Liver (tissue), 9 donors: ENCODE measurements around the gene SNCB. TPM values are rescaled to one million over a fixed set of nuclear protein-coding genes. Genes with fewer than 3 reads are reported as not detected.

Experiments
- DNase-seq: peaks from one replicate; pipeline ENCODE4 v3.0.0-alpha.2; 2017; ENCODE audit warnings: low spot score
- H3K27ac ChIP-seq, 2 donors: one replicate each; pipeline ENCODE4 v1.7.0; 2013; ENCODE audit warnings: inconsistent platforms in 2 of 2, low read length in 2 of 2, control low read depth in 1 of 2, low read depth in 1 of 2, mild to moderate bottlenecking in 1 of 2
- H3K27me3 ChIP-seq, 4 donors: one replicate each; pipeline versions ENCODE4 v1.6.1 to v1.7.0; 2013; ENCODE audit warnings: low read length in 3 of 4, inconsistent platforms in 1 of 4, mild to moderate bottlenecking in 1 of 4, moderate library complexity in 1 of 4; ENCODE audit not compliant: control insufficient read depth in 4 of 4, insufficient read depth in 4 of 4
- H3K36me3 ChIP-seq, 4 donors: one replicate each; pipeline versions ENCODE4 v1.6.1 to v1.7.0; 2013; ENCODE audit warnings: low read length in 3 of 4, mild to moderate bottlenecking in 3 of 4, low read depth in 1 of 4, moderate library complexity in 1 of 4; ENCODE audit not compliant: control insufficient read depth in 4 of 4, insufficient read depth in 3 of 4
- H3K4me1 ChIP-seq, 4 donors: one replicate each; pipeline versions ENCODE4 v1.6.1 to v1.7.0; 2013; ENCODE audit warnings: low read length in 3 of 4, mild to moderate bottlenecking in 3 of 4, moderate library complexity in 1 of 4; ENCODE audit not compliant: control insufficient read depth in 4 of 4, insufficient read depth in 4 of 4
- H3K4me3 ChIP-seq, 3 donors: one replicate each; pipeline versions ENCODE4 v1.6.1 to v1.7.0; 2013; ENCODE audit warnings: low read length in 3 of 3, control low read depth in 1 of 3, low read depth in 1 of 3, mild to moderate bottlenecking in 1 of 3
- H3K9ac ChIP-seq, 2 donors: one replicate each; pipeline ENCODE4 v1.7.0; 2013; ENCODE audit warnings: low read length in 2 of 2, mild to moderate bottlenecking in 2 of 2, moderate library complexity in 2 of 2, control low read depth in 1 of 2, low read depth in 1 of 2
- H3K9me3 ChIP-seq, 4 donors: one replicate each; pipeline versions ENCODE4 v1.6.1 to v1.7.0; 2013; ENCODE audit warnings: low read length in 3 of 4; ENCODE audit not compliant: control insufficient read depth in 4 of 4
- EGR1 ChIP-seq, 2 donors: IDR thresholded peaks; 2 replicates each; pipeline ENCODE4 v1.6.1; 2016 to 2018; ENCODE audit warnings: antibody characterized with exemption in 2 of 2, low read depth in 2 of 2
- FOXA1 ChIP-seq: IDR thresholded peaks from 2 replicates; pipeline ENCODE4 v1.6.1; 2016; ENCODE audit warnings: antibody characterized with exemption
- FOXA2 ChIP-seq: IDR thresholded peaks from 2 replicates; pipeline ENCODE4 v1.6.1; 2016; ENCODE audit warnings: antibody characterized with exemption
- HNF4A ChIP-seq, 2 donors: conservative IDR thresholded peaks; 2 replicates each; pipeline ENCODE4 v1.6.1; 2016; ENCODE audit warnings: antibody characterized with exemption in 2 of 2, mild to moderate bottlenecking in 2 of 2
- HNF4G ChIP-seq: IDR thresholded peaks from 2 replicates; pipeline ENCODE4 v1.6.1; 2016; ENCODE audit warnings: antibody characterized with exemption
- NR2F2 ChIP-seq: IDR thresholded peaks from 2 replicates; pipeline ENCODE4 v1.6.1; 2016; ENCODE audit warnings: antibody characterized with exemption
- RAD21 ChIP-seq, 2 donors: IDR thresholded peaks; 2 replicates each; pipeline ENCODE4 v1.6.1; 2016; ENCODE audit warnings: antibody characterized with exemption in 2 of 2, mild to moderate bottlenecking in 2 of 2
- RXRA ChIP-seq, 2 donors: IDR thresholded peaks; 2 replicates each; pipeline ENCODE4 v1.6.1; 2017 to 2018; ENCODE audit warnings: antibody characterized with exemption in 2 of 2, mild to moderate bottlenecking in 1 of 2
- SP1 ChIP-seq: IDR thresholded peaks from 2 replicates; pipeline ENCODE4 v1.6.1; 2018; ENCODE audit warnings: antibody characterized with exemption, mild to moderate bottlenecking
- TAF1 ChIP-seq: conservative IDR thresholded peaks from 2 replicates; pipeline ENCODE4 v1.6.1; 2016; ENCODE audit warnings: antibody characterized with exemption, mild to moderate bottlenecking
- YY1 ChIP-seq: IDR thresholded peaks from 2 replicates; pipeline ENCODE4 v1.6.1; 2016; ENCODE audit warnings: antibody characterized with exemption, mild to moderate bottlenecking
- WGBS: extraction: QIAGEN DNeasy Blood & Tissue Kit; methylation state at CpG from one replicate; pipeline ENCODE4 v1.1.7; 2013; 5-methylcytosine and 5-hydroxymethylcytosine counted together
- polyA plus RNA-seq, 2 donors: library from polyadenylated mRNA; stranded (reverse) in 1 of 2; unstranded in 1 of 2; fragments of 200-250 nt in 1 of 2; fragments of >200 nt in 1 of 2; fragmentation: Nextera tagmentation in 1 of 2; extraction: Ambion mirVana in 1 of 2; gene quantifications; one replicate each; pipeline versions ENCODE4 v1.2.1 to v1.2.3, GENCODE V29; 2013 to 2015
- total RNA-seq, 2 donors: library from RNA; depleted of rRNA; stranded (reverse); fragments of >200 nt; gene quantifications; one replicate each; pipeline ENCODE4 v1.2.3, GENCODE V29; 2014
- TF ChIP-seq, protein P1 (sequence below): IDR thresholded peaks from 2 replicates; pipeline ENCODE4 v1.6.1; 2016; ENCODE audit warnings: antibody characterized with exemption
- TF ChIP-seq, protein P2 (sequence below): fragments of 150-350 bp; IDR thresholded peaks from 2 replicates; pipeline ENCODE4 v1.5.1; 2017; ENCODE audit warnings: improper control_type of control experiment, low read depth, low read length; ENCODE audit not compliant: missing input control
- TF ChIP-seq, protein P3 (sequence below): IDR thresholded peaks from 2 replicates; pipeline ENCODE4 v1.6.1; 2016; ENCODE audit warnings: antibody characterized with exemption, mild to moderate bottlenecking
- TF ChIP-seq, protein P4 (sequence below): IDR thresholded peaks from 2 replicates; pipeline ENCODE4 v1.6.1; 2016; ENCODE audit warnings: antibody characterized with exemption
- TF ChIP-seq, protein P5 (sequence below): IDR thresholded peaks from 2 replicates; pipeline ENCODE4 v1.6.1; 2016; ENCODE audit warnings: antibody characterized with exemption
- donor health status: healthy.
- donor health status: healthy.
- donor health status: healthy.
- donor health status: healthy.
- donor health status: healthy.

SNCB gene
- total and polyA plus RNA-seq, 4 donors: not detected

DNA sequence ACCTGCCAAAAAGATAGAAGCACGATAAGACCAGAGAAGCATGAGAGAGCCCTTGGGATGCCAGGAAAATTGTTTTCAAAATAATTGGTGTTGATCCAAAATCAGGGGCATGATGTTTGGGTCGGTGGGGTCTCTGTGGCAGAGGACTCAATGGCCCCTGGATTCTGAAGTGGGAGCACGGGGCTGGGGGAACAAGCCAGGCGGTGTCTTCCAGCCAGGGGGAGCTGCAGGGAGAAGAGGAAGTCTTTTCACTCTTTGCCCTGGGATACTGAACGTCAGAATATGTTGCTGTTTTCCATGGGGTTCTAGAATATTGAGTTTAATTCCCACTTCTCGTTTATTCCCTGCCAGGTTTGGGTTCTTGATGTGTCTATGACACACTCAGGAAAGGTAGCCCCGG is 37.3 kb upstream of the SNCB start:
- DNase-seq: no peak
- Histone ChIP-seq H3K9ac (no peak overlapping the region), H3K9me3 (no peaks in the 10 kb centered on the region), H3K27me3 (peaks cover 0 to 2% (median 0%) of the 10 kb centered on the region in 4 donors), H3K36me3 (no peaks in the 10 kb centered on the region), H3K27ac (no peak overlapping the region), H3K4me3 (no peak overlapping the region), H3K4me1 (peaks cover 0 to 7% (median 5%) of the 10 kb centered on the region in 4 donors)
- TF ChIP-seq HNF4G (no peak), FOXA1 (no peak), YY1 (no peak), SP1 (no peak), NR2F2 (no peak), FOXA2 (no peak), RAD21 (IDR thresholded peaks at IDR 0.05) (no peak), HNF4A (conservative IDR thresholded peaks at IDR 0.05) (no peak), RXRA (IDR thresholded peaks at IDR 0.05) (no peak), EGR1 (IDR thresholded peaks at IDR 0.05; ENCODE audit: low read depth in 2 of 2) (no peak), TAF1 (no peak)
- TF ChIP-seq, protein P1, sequence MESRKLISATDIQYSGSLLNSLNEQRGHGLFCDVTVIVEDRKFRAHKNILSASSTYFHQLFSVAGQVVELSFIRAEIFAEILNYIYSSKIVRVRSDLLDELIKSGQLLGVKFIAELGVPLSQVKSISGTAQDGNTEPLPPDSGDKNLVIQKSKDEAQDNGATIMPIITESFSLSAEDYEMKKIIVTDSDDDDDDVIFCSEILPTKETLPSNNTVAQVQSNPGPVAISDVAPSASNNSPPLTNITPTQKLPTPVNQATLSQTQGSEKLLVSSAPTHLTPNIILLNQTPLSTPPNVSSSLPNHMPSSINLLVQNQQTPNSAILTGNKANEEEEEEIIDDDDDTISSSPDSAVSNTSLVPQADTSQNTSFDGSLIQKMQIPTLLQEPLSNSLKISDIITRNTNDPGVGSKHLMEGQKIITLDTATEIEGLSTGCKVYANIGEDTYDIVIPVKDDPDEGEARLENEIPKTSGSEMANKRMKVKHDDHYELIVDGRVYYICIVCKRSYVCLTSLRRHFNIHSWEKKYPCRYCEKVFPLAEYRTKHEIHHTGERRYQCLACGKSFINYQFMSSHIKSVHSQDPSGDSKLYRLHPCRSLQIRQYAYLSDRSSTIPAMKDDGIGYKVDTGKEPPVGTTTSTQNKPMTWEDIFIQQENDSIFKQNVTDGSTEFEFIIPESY: no peak
- TF ChIP-seq, protein P2, sequence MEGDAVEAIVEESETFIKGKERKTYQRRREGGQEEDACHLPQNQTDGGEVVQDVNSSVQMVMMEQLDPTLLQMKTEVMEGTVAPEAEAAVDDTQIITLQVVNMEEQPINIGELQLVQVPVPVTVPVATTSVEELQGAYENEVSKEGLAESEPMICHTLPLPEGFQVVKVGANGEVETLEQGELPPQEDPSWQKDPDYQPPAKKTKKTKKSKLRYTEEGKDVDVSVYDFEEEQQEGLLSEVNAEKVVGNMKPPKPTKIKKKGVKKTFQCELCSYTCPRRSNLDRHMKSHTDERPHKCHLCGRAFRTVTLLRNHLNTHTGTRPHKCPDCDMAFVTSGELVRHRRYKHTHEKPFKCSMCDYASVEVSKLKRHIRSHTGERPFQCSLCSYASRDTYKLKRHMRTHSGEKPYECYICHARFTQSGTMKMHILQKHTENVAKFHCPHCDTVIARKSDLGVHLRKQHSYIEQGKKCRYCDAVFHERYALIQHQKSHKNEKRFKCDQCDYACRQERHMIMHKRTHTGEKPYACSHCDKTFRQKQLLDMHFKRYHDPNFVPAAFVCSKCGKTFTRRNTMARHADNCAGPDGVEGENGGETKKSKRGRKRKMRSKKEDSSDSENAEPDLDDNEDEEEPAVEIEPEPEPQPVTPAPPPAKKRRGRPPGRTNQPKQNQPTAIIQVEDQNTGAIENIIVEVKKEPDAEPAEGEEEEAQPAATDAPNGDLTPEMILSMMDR: no peak
- TF ChIP-seq, protein P3, sequence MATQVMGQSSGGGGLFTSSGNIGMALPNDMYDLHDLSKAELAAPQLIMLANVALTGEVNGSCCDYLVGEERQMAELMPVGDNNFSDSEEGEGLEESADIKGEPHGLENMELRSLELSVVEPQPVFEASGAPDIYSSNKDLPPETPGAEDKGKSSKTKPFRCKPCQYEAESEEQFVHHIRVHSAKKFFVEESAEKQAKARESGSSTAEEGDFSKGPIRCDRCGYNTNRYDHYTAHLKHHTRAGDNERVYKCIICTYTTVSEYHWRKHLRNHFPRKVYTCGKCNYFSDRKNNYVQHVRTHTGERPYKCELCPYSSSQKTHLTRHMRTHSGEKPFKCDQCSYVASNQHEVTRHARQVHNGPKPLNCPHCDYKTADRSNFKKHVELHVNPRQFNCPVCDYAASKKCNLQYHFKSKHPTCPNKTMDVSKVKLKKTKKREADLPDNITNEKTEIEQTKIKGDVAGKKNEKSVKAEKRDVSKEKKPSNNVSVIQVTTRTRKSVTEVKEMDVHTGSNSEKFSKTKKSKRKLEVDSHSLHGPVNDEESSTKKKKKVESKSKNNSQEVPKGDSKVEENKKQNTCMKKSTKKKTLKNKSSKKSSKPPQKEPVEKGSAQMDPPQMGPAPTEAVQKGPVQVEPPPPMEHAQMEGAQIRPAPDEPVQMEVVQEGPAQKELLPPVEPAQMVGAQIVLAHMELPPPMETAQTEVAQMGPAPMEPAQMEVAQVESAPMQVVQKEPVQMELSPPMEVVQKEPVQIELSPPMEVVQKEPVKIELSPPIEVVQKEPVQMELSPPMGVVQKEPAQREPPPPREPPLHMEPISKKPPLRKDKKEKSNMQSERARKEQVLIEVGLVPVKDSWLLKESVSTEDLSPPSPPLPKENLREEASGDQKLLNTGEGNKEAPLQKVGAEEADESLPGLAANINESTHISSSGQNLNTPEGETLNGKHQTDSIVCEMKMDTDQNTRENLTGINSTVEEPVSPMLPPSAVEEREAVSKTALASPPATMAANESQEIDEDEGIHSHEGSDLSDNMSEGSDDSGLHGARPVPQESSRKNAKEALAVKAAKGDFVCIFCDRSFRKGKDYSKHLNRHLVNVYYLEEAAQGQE: no peak
- TF ChIP-seq, protein P4, sequence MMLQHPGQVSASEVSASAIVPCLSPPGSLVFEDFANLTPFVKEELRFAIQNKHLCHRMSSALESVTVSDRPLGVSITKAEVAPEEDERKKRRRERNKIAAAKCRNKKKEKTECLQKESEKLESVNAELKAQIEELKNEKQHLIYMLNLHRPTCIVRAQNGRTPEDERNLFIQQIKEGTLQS: no peak
- TF ChIP-seq, protein P5, sequence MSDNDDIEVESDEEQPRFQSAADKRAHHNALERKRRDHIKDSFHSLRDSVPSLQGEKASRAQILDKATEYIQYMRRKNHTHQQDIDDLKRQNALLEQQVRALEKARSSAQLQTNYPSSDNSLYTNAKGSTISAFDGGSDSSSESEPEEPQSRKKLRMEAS: no peak
- WGBS: 66% methylated on average over 7 of the region's 7 CpGs

DNA sequence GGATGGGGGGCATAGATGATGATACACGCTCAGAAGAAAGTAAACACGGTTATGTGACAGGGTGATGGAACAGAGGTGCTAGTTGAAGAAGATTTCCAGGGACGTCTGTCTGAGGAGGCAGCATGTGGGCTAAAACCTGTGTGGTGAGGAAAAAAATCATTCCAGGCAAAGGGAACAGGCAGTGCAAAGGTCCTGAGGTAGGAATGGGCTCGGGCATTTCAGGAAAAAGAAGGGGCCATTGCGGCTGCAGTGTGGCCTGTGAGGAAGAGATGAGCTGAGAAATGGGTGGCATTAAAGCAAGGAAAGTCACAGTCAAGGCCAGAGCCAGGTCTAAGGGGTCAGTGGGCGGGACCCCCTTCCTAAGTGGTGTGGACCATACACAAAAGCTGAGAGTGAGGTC is 35.2 kb upstream of the SNCB start:
- no peak for TF ChIP-seq RXRA (IDR thresholded peaks at IDR 0.05)
- TF ChIP-seq, protein P5: no peak
- no peak for TF ChIP-seq NR2F2
- TF ChIP-seq HNF4A (conservative IDR thresholded peaks at IDR 0.05): no peak
- no peak for TF ChIP-seq EGR1 (IDR thresholded peaks at IDR 0.05; ENCODE audit: low read depth in 2 of 2)
- TF ChIP-seq, protein P4: no peak
- TF ChIP-seq, protein P3: no peak
- TF ChIP-seq YY1: no peak
- TF ChIP-seq TAF1: no peak
- no peak for TF ChIP-seq FOXA1
- TF ChIP-seq FOXA2: no peak
- Histone ChIP-seq H3K27ac (no peak overlapping the region), H3K36me3 (no peaks in the 10 kb centered on the region), H3K9ac (no peak overlapping the region), H3K27me3 (peaks cover 0 to 2% (median 0%) of the 10 kb centered on the region in 4 donors), H3K9me3 (no peaks in the 10 kb centered on the region), H3K4me3 (no peak overlapping the region), H3K4me1 (peaks cover 0 to 11% (median 7%) of the 10 kb centered on the region in 4 donors)
- WGBS: 86% methylated on average over 6 of the region's 6 CpGs
- no peak for DNase-seq
